HCT116 (cell line): Measurements from ENCODE around the gene LMLN. TPM values are rescaled to one million over a fixed set of nuclear protein-coding genes. Genes with fewer than 3 reads are reported as not detected.

Experiments
- ATAC-seq: fragments of 200-7000 bp; cut with Tn5 transposase; 2 replicates; pipeline ENCODE4 v1.9.1; 2020; ENCODE audit warnings: mild to moderate bottlenecking, moderate library complexity
- BruUV-seq: library from RNA; stranded (reverse); fragments of 400-500 nt; replicated peaks from 2 replicates; lab custom pipeline; 2021; lab: Mats Ljungman, UMichigan
- CTCF ChIA-PET: fragments of 300-600 bp; sonication (Branson Sonifier 250); formaldehyde crosslinking; loops from one replicate; lab custom pipeline; 2021; ENCODE audit warnings: antibody characterized with exemption; lab: Charles Lee
- POLR2A ChIA-PET: fragments of 300-600, 350-600 bp; sonication (Branson Sonifier 250); formaldehyde crosslinking; loops from one replicate; lab custom pipeline; 2021; ENCODE audit warnings: antibody characterized with exemption; lab: Charles Lee
- RAD21 ChIA-PET, 2 experiments: fragments of 300-600 bp; sonication (Branson Sonifier 250); formaldehyde crosslinking; loops; one replicate each; lab custom pipeline; 2023; ENCODE audit warnings: low total read pairs in 2 of 2; ENCODE audit not compliant: uncharacterized antibody in 2 of 2, unreplicated experiment in 2 of 2, low non-redundant PET in 1 of 2; lab: Charles Lee
- DNase-seq: peaks from one replicate; pipeline ENCODE4 v3.0.0-alpha.2; 2010; ENCODE audit warnings: low read depth, low spot score
- H2AFZ ChIP-seq: fragments of 200-600 bp; shearing (Covaris generic), sonication (generic); 2 replicates; pipeline ENCODE4 v1.6.1; 2017; ENCODE audit warnings: low read depth, mixed run types, mixed read lengths, antibody characterized with exemption, low read length; ENCODE audit not compliant: poor library complexity, severe bottlenecking
- H3K27ac ChIP-seq: 2 replicates; pipeline ENCODE4 v1.5.1; 2012; ENCODE audit warnings: low read depth, low read length
- H3K27me3 ChIP-seq: fragments of 200-600 bp; sonication (generic); 2 replicates; pipeline ENCODE4 v1.6.1; 2016; ENCODE audit warnings: mixed run types, low read length, mixed read lengths; ENCODE audit not compliant: insufficient read depth
- H3K36me3 ChIP-seq, 2 experiments: fragments of 200-500 bp in 1 of 2; fragments of 200-600 bp in 1 of 2; sonication (Bioruptor generic) in 1 of 2; sonication (generic) in 1 of 2; 2 replicates each; pipeline versions ENCODE4 v1.5.1 to v1.6.1; 2014 to 2016; ENCODE audit warnings: low read length in 2 of 2, inconsistent platforms in 1 of 2, mixed read lengths in 1 of 2, mixed run types in 1 of 2; ENCODE audit not compliant: insufficient read depth in 2 of 2, control insufficient read depth in 1 of 2
- H3K4me1 ChIP-seq, 2 experiments: fragments of 200-600 bp in 1 of 2; sonication (generic) in 1 of 2; 2 replicates each; pipeline versions ENCODE4 v1.5.1 to v1.6.1; 2012 to 2017; ENCODE audit warnings: low read length in 2 of 2, inconsistent platforms in 1 of 2, mild to moderate bottlenecking in 1 of 2, mixed read lengths in 1 of 2, mixed run types in 1 of 2, moderate library complexity in 1 of 2; ENCODE audit not compliant: insufficient read depth in 2 of 2, control insufficient read depth in 1 of 2
- H3K4me2 ChIP-seq: fragments of 200-600 bp; sonication (generic); 2 replicates; pipeline ENCODE4 v1.6.1; 2017; ENCODE audit warnings: mixed run types, low read length, mixed read lengths
- H3K4me3 ChIP-seq, 2 experiments: fragments of 200-600 bp in 1 of 2; sonication (generic) in 1 of 2; replicated peaks in 1 of 2; 2 replicates each; pipeline ENCODE4 v1.5.1; 2011 to 2016; ENCODE audit warnings: low read length in 2 of 2, control low read depth in 1 of 2, low read depth in 1 of 2, mild to moderate bottlenecking in 1 of 2, mixed read lengths in 1 of 2, mixed run types in 1 of 2
- H3K79me2 ChIP-seq: fragments of 200-600 bp; sonication (generic); 2 replicates; pipeline ENCODE4 v1.6.1; 2017; ENCODE audit warnings: mild to moderate bottlenecking, mixed run types, low read length, moderate library complexity, mixed read lengths; ENCODE audit not compliant: insufficient read depth
- H3K9ac ChIP-seq: fragments of 200-600 bp; sonication (generic); 2 replicates; pipeline ENCODE4 v1.6.1; 2016; ENCODE audit warnings: low read length, mixed read lengths
- H3K9me2 ChIP-seq: fragments of 200-600 bp; sonication (generic), shearing (Covaris generic); 2 replicates; pipeline ENCODE4 v1.6.1; 2017; ENCODE audit warnings: mixed run types, mild to moderate bottlenecking, moderate library complexity; ENCODE audit not compliant: insufficient read depth
- H3K9me3 ChIP-seq, 2 experiments: fragments of 200-500 bp in 1 of 2; fragments of 200-600 bp in 1 of 2; sonication (Bioruptor generic) in 1 of 2; sonication (generic) in 1 of 2; 2 replicates each; pipeline ENCODE4 v1.6.1; 2014 to 2017; ENCODE audit warnings: low read length in 2 of 2, mixed read lengths in 2 of 2, inconsistent platforms in 1 of 2, low read depth in 1 of 2, mild to moderate bottlenecking in 1 of 2, mixed run types in 1 of 2, moderate library complexity in 1 of 2; ENCODE audit not compliant: control insufficient read depth in 1 of 2, insufficient read depth in 1 of 2
- H4K20me1 ChIP-seq: fragments of 200-600 bp; sonication (generic), shearing (Covaris generic); 2 replicates; pipeline ENCODE4 v1.6.1; 2017; ENCODE audit warnings: mixed run types, mild to moderate bottlenecking, moderate library complexity; ENCODE audit not compliant: insufficient read depth
- ATF3 ChIP-seq: IDR thresholded peaks from 2 replicates; pipeline ENCODE4 v1.6.1; 2012
- CBX3 ChIP-seq: IDR thresholded peaks from 2 replicates; pipeline ENCODE4 v1.6.1; 2012; ENCODE audit warnings: low read depth
- EGR1 ChIP-seq: IDR thresholded peaks from 2 replicates; pipeline ENCODE4 v1.6.1; 2012; ENCODE audit warnings: low read depth
- EZH2 ChIP-seq: fragments of 200-600 bp; sonication (generic); IDR thresholded peaks from 2 replicates; pipeline ENCODE4 v1.6.1; 2017; ENCODE audit warnings: antibody characterized with exemption, mixed run types
- EZH2phosphoT487 ChIP-seq: fragments of 200-600 bp; IDR thresholded peaks from 2 replicates; pipeline ENCODE4 v1.6.1; 2018; ENCODE audit warnings: antibody characterized with exemption, borderline replicate concordance
- FOSL1 ChIP-seq: IDR thresholded peaks from 2 replicates; pipeline ENCODE4 v1.6.1; 2012; ENCODE audit warnings: low read depth
- JUND ChIP-seq: IDR thresholded peaks from 2 replicates; pipeline ENCODE4 v1.6.1; 2012
- POLR2A ChIP-seq: IDR thresholded peaks from 2 replicates; pipeline ENCODE4 v1.7.0; 2011; ENCODE audit warnings: borderline replicate concordance; ENCODE audit not compliant: insufficient read depth, insufficient read length; ENCODE audit errors: extremely low read depth
- POLR2AphosphoS5 ChIP-seq: IDR thresholded peaks from 2 replicates; pipeline ENCODE4 v1.6.1; 2011; ENCODE audit warnings: mild to moderate bottlenecking, low read depth, low read length, moderate library complexity
- RAD21 ChIP-seq: IDR thresholded peaks from 2 replicates; pipeline ENCODE4 v1.6.1; 2012; ENCODE audit warnings: low read depth, mild to moderate bottlenecking
- SIN3A ChIP-seq: IDR thresholded peaks from 2 replicates; pipeline ENCODE4 v1.6.1; 2012; ENCODE audit warnings: low read depth
- SRF ChIP-seq: IDR thresholded peaks from 2 replicates; pipeline ENCODE4 v1.6.1; 2012; ENCODE audit warnings: low read depth
- TCF7L2 ChIP-seq: IDR thresholded peaks from 2 replicates; pipeline ENCODE4 v1.7.0; 2011; ENCODE audit warnings: borderline replicate concordance, inconsistent platforms; ENCODE audit not compliant: insufficient read depth, insufficient read length; ENCODE audit errors: extremely low read depth
- ZBTB33 ChIP-seq: IDR thresholded peaks from 2 replicates; pipeline ENCODE4 v1.6.1; 2011; ENCODE audit warnings: mild to moderate bottlenecking, low read length, moderate library complexity; ENCODE audit not compliant: insufficient replicate concordance; ENCODE audit errors: extremely low read depth
- ZNF274 ChIP-seq: fragments of 200-500 bp; sonication (Bioruptor generic); IDR thresholded peaks from 2 replicates; pipeline ENCODE4 v1.6.1; 2014; ENCODE audit warnings: mild to moderate bottlenecking, low read depth, low read length, inconsistent platforms
- intact Hi-C: fragments of 100-400 bp; cut with micrococcal nuclease; formaldehyde crosslinking; loops from 2 replicates; pipeline ENCODE4 v1.10.0; 2022
- total RNA-seq: library from RNA; stranded (reverse); gene quantifications from one replicate; pipeline ENCODE4 v1.2.1, GENCODE V29; 2021; ENCODE audit not compliant: unreplicated experiment
- TF ChIP-seq, protein P1 (sequence below): IDR thresholded peaks from 2 replicates; pipeline ENCODE4 v1.6.1; 2012

Gene LMLN
- total RNA-seq, 1 experiment from 2014 or later: 7.2 TPM

DNA sequence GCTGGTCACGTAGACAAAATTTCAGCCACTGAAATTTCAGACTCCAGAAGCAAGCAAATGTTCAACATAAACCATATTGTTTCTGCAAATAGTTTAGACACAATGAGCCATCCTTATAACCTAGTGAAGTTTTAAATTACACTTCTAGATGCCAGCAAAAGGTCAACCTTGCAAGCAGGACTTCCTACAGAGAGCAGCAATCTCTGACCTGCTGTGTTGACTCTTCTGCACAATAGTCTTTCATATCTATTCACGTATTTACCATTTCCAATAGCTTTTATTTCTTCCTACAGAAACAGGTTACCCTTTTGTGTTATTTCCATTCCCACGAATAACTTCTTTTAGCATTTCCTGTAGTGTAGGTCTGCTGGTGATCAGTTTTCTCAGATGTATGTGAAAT lies 10.6 kb downstream of the LMLN start:
- Histone ChIP-seq H3K4me1 (no peaks in the 10 kb centered on the region), H4K20me1 (no peaks in the 10 kb centered on the region), H3K27ac (no peak overlapping the region), H3K9ac (no peak overlapping the region), H3K27me3 (no peaks in the 10 kb centered on the region), H3K4me3 (no peak overlapping the region), H3K9me2 (no peaks in the 10 kb centered on the region), H3K36me3 (no peaks in the 10 kb centered on the region), H3K9me3 (peaks cover 5 to 6% of the 10 kb centered on the region in 2 experiments; a peak in 3 of 4 replicates), H2AFZ (no peak overlapping the region), H3K4me2 (no peak overlapping the region), H3K79me2 (no peaks in the 10 kb centered on the region)
- DNase-seq: no peak
- BruUV-seq: no TSS peak
- TF ChIP-seq SRF: no peak
- TF ChIP-seq POLR2A: no peak
- no peak for TF ChIP-seq TCF7L2
- no peak for TF ChIP-seq EZH2
- TF ChIP-seq FOSL1: no peak
- no peak for TF ChIP-seq CBX3
- no peak for TF ChIP-seq EZH2phosphoT487
- TF ChIP-seq EGR1: no peak
- TF ChIP-seq RAD21: no peak
- TF ChIP-seq ZNF274: no peak
- no peak for TF ChIP-seq JUND
- TF ChIP-seq ATF3: no peak
- no peak for TF ChIP-seq ZBTB33
- TF ChIP-seq SIN3A: no peak
- TF ChIP-seq, protein P1, sequence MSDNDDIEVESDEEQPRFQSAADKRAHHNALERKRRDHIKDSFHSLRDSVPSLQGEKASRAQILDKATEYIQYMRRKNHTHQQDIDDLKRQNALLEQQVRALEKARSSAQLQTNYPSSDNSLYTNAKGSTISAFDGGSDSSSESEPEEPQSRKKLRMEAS: no peak
- TF ChIP-seq POLR2AphosphoS5: no peak
- intact Hi-C loops: no loop called here
- ChIA-PET CTCF (no interaction called here), RAD21 (no interaction called here), POLR2A (no interaction called here)
- ATAC-seq: no peak
